ENCODE data around the gene GFRA1. TPM values are rescaled to one million over a fixed set of nuclear protein-coding genes. Genes with fewer than 3 reads are reported as not detected.

The GFRA1 gene
- polyA plus RNA-seq, 1 of the 3 experiments (the other 2 are of a cell fraction): 1.6 TPM

GRCh38 chr10:116083226-116083762 lies 189.7 kb downstream of the GFRA1 start:
- Histone ChIP-seq H3K27ac (ENCODE audit: low read depth in 2 of 2, low read length in 1 of 2) (no peak overlapping the region), H3K9ac (no peak overlapping the region), H3K4me2 (no peak overlapping the region), H3K79me2 (ENCODE audit: insufficient read depth) (no peaks in the 10 kb centered on the region), H3K4me1 (ENCODE audit: control insufficient read depth in 1 of 2, insufficient read depth in 2 of 2, low read depth in 1 of 2, low read length in 1 of 2) (no peaks in the 10 kb centered on the region; a peak in 1 of 4 replicates), H3K9me2 (no peaks in the 10 kb centered on the region), H3K9me3 (no peaks in the 10 kb centered on the region), H3K36me3 (replicated peaks in 1 of 2; ENCODE audit: control insufficient read depth in 1 of 2, insufficient read depth in 2 of 2, low read length in 1 of 2) (no peaks in the 10 kb centered on the region), H2AFZ (ENCODE audit: low read depth) (no peak overlapping the region), H3K4me3 (ENCODE audit: low read depth in 2 of 2, low read length in 1 of 2) (no peak overlapping the region), H3K27me3 (ENCODE audit: insufficient read depth) (no peaks in the 10 kb centered on the region), H4K20me1 (ENCODE audit: insufficient read depth) (no peaks in the 10 kb centered on the region), H3F3A (replicated peaks; ENCODE audit: insufficient read depth) (no peaks in the 10 kb centered on the region)
- WGBS (ENCODE audit: low lambda C conversion rate): 53% methylated on average over 8 of the region's 8 CpGs
- ChIA-PET CTCF (interaction anchor here (1.0 to 1.2 kb wide), 2 partner anchors 10 to 204 kb away, joined by 3 read pairs; no protein-coding TSS in a partner anchor), POLR2A (no interaction called here)
- TF ChIP-seq TAF1 (IDR thresholded peaks at IDR 0.05; ENCODE audit: borderline replicate concordance, low read depth, low read length): no peak
- no peak for TF ChIP-seq SIN3A (IDR thresholded peaks at IDR 0.05; ENCODE audit: borderline replicate concordance, low read depth, low read length)
- no peak for TF ChIP-seq MXI1 (IDR thresholded peaks at IDR 0.05; ENCODE audit: low read depth, low read length)
- TF ChIP-seq RAD21 (IDR thresholded peaks at IDR 0.05; ENCODE audit: low read length): no peak
- TF ChIP-seq JUND (IDR thresholded peaks at IDR 0.05): no peak
- no peak for TF ChIP-seq POLR2AphosphoS5 (IDR thresholded peaks at IDR 0.05; ENCODE audit: low read depth, low read length)
- DNase-seq: no peak

GRCh38 chr10:116082762-116083161 lies 190.2 kb downstream of the GFRA1 start:
- TF ChIP-seq JUND (IDR thresholded peaks at IDR 0.05) (no peak), USF1 (IDR thresholded peaks at IDR 0.05; ENCODE audit: borderline replicate concordance, low read depth) (no peak), FOXJ3 (CRISPR knock-in tag; IDR thresholded peaks at IDR 0.05) (no peak), MXI1 (IDR thresholded peaks at IDR 0.05; ENCODE audit: low read depth, low read length) (no peak), PBX3 (IDR thresholded peaks at IDR 0.05) (no peak), EP300 (IDR thresholded peaks at IDR 0.05; ENCODE audit: borderline replicate concordance in 1 of 2, low read depth in 1 of 2, low read length in 1 of 2) (no peak), RAD21 (IDR thresholded peaks at IDR 0.05; ENCODE audit: low read length) (no peak), GATA2 (CRISPR knock-in tag; IDR thresholded peaks at IDR 0.05) (no peak), RFX5 (IDR thresholded peaks at IDR 0.05; ENCODE audit: low read length) (no peak), IRF3 (IDR thresholded peaks at IDR 0.05; ENCODE audit: low read depth, low read length) (no peak), CHD2 (IDR thresholded peaks at IDR 0.05; ENCODE audit: low read length, partially characterized antibody) (no peak), FOSL2 (IDR thresholded peaks at IDR 0.05; ENCODE audit: borderline replicate concordance, low read depth) (no peak), GABPA (IDR thresholded peaks at IDR 0.05; ENCODE audit: low read depth) (no peak), RCOR1 (IDR thresholded peaks at IDR 0.05; ENCODE audit: low read length) (no peak), POLR2AphosphoS5 (IDR thresholded peaks at IDR 0.05; ENCODE audit: low read depth, low read length) (no peak), NRF1 (IDR thresholded peaks at IDR 0.05; ENCODE audit: low read depth, low read length) (no peak)
- H3K9ac ChIP-seq: no peak overlapping the region
- H3K9me2 ChIP-seq: no peaks in the 10 kb centered on the region
- POLR2A ChIA-PET: no interaction called here
- H3K4me1 ChIP-seq (ENCODE audit: control insufficient read depth in 1 of 2, insufficient read depth in 2 of 2, low read depth in 1 of 2, low read length in 1 of 2): no peaks in the 10 kb centered on the region; a peak in 1 of 4 replicates
- H3K79me2 ChIP-seq (ENCODE audit: insufficient read depth): no peaks in the 10 kb centered on the region
- H3K27me3 ChIP-seq (ENCODE audit: insufficient read depth): no peaks in the 10 kb centered on the region
- CTCF ChIA-PET: interaction anchor here (0.6 to 1.2 kb wide), 3 partner anchors 10 to 205 kb away, joined by 3 read pairs; no protein-coding TSS in a partner anchor
- no peak overlapping the region for H3K4me2 ChIP-seq
- no peak overlapping the region for H2AFZ ChIP-seq (ENCODE audit: low read depth)
- no peaks in the 10 kb centered on the region for H4K20me1 ChIP-seq (ENCODE audit: insufficient read depth)
- H3K27ac ChIP-seq (ENCODE audit: low read depth in 2 of 2, low read length in 1 of 2): no peak overlapping the region
- no peaks in the 10 kb centered on the region for H3K36me3 ChIP-seq (replicated peaks in 1 of 2; ENCODE audit: control insufficient read depth in 1 of 2, insufficient read depth in 2 of 2, low read length in 1 of 2)
- no peaks in the 10 kb centered on the region for H3F3A ChIP-seq (replicated peaks; ENCODE audit: insufficient read depth)
- no peak overlapping the region for H3K4me3 ChIP-seq (ENCODE audit: low read depth in 2 of 2, low read length in 1 of 2)
- no peaks in the 10 kb centered on the region for H3K9me3 ChIP-seq
- DNase-seq: no peak
- WGBS (ENCODE audit: low lambda C conversion rate): 30% methylated on average over 3 of the region's 3 CpGs

Data from SK-N-SH (cell line).